ENCODE results near the gene ZCCHC24. TPM values are rescaled to one million over a fixed set of nuclear protein-coding genes. Genes with fewer than 3 reads are reported as not detected.

ZCCHC24 gene
- total and polyA plus RNA-seq, 2 donors (not counting 3 experiments of a cell fraction or from before 2014, with no cell fraction given) = 5.2 to 8.4 TPM

- H3K27ac ChIP-seq (ENCODE audit: insufficient read depth, low read depth, low read length) = no peak overlapping the region
- H4K20me1 ChIP-seq (replicated peaks; ENCODE audit: control insufficient read depth, extremely low read depth, insufficient read depth, low read length) = no peaks in the 10 kb centered on the region
- H3K4me3 ChIP-seq (replicated peaks in 1 of 3; ENCODE audit: insufficient read depth in 1 of 3, low read depth in 1 of 3, low read length in 3 of 3) = no peak overlapping the region
- no peaks in the 10 kb centered on the region for H3K4me1 ChIP-seq (ENCODE audit: control insufficient read depth, extremely low read depth, insufficient read depth, low read length)
- peaks cover 3 to 6% of the 10 kb centered on the region in 2 experiments for H3K27me3 ChIP-seq (ENCODE audit: control insufficient read depth in 2 of 2, insufficient read depth in 2 of 2, low read length in 2 of 2)
- FAIRE-seq = no peak
- TF ChIP-seq JUN (IDR thresholded peaks at IDR 0.05; ENCODE audit: borderline replicate concordance, insufficient read depth, insufficient read length, low read depth) (no peak), MAX (IDR thresholded peaks at IDR 0.05; ENCODE audit: insufficient read depth, insufficient read length) (no peak), FOS (IDR thresholded peaks at IDR 0.05; ENCODE audit: borderline replicate concordance, insufficient read depth, low read length) (no peak)
- intact Hi-C loops (cut with micrococcal nuclease) = no loop called here
- no peaks in the 10 kb centered on the region for H3K9me1 ChIP-seq (replicated peaks; ENCODE audit: control insufficient read depth, extremely low read depth, insufficient read depth, low read length)
- H3K9me3 ChIP-seq (replicated peaks; ENCODE audit: control insufficient read depth, insufficient read depth, low read length) = no peaks in the 10 kb centered on the region
- no TSS peak for BruUV-seq (replicated peaks)
- no peak for DNase-seq (ENCODE audit: low read depth, low spot score)
- dilution Hi-C loops (cut with MboI; ENCODE audit: extremely low pct_ligation_motif_present, low sequenced_read_pairs) = no loop called here
- H3K36me3 ChIP-seq (ENCODE audit: control insufficient read depth in 2 of 2, extremely low read depth in 1 of 2, insufficient read depth in 2 of 2, low read length in 2 of 2) = no peaks in the 10 kb centered on the region
- H3K9ac ChIP-seq (replicated peaks; ENCODE audit: extremely low read depth, insufficient read depth, low read length) = no peak overlapping the region
- H3K79me2 ChIP-seq (ENCODE audit: control insufficient read depth, insufficient read depth, low read length) = no peaks in the 10 kb centered on the region
- H3K4me2 ChIP-seq (ENCODE audit: insufficient read depth, low read length) = no peak overlapping the region
- ChIA-PET POLR2A (no interaction called here), CTCF (interaction anchor here (0.8 to 10.8 kb wide), 17 partner anchors 9 to 195 kb away, joined by 3 to 252 read pairs (median 5); partner anchors contain the start of gene ZCCHC24)
- no peak overlapping the region for H2AFZ ChIP-seq (ENCODE audit: low read depth, low read length)
These were observed 42.9 kb upstream of the ZCCHC24 start for GRCh38 chr10:79488336-79488735.

GRCh38 chr10:79487296-79488194, 42.1 kb upstream of the ZCCHC24 start:
- Histone ChIP-seq H3K9me1 (replicated peaks; ENCODE audit: control insufficient read depth, extremely low read depth, insufficient read depth, low read length) (no peaks in the 10 kb centered on the region), H3K9ac (replicated peaks; ENCODE audit: extremely low read depth, insufficient read depth, low read length) (no peak overlapping the region), H4K20me1 (replicated peaks; ENCODE audit: control insufficient read depth, extremely low read depth, insufficient read depth, low read length) (no peaks in the 10 kb centered on the region), H3K79me2 (ENCODE audit: control insufficient read depth, insufficient read depth, low read length) (no peaks in the 10 kb centered on the region), H3K36me3 (ENCODE audit: control insufficient read depth in 2 of 2, extremely low read depth in 1 of 2, insufficient read depth in 2 of 2, low read length in 2 of 2) (no peaks in the 10 kb centered on the region), H3K9me3 (replicated peaks; ENCODE audit: control insufficient read depth, insufficient read depth, low read length) (no peaks in the 10 kb centered on the region), H2AFZ (ENCODE audit: low read depth, low read length) (no peak overlapping the region), H3K27me3 (ENCODE audit: control insufficient read depth in 2 of 2, insufficient read depth in 2 of 2, low read length in 2 of 2) (peaks cover 3 to 6% of the 10 kb centered on the region in 2 experiments), H3K27ac (ENCODE audit: insufficient read depth, low read depth, low read length) (no peak overlapping the region), H3K4me2 (ENCODE audit: insufficient read depth, low read length) (no peak overlapping the region), H3K4me3 (replicated peaks in 1 of 3; ENCODE audit: insufficient read depth in 1 of 3, low read depth in 1 of 3, low read length in 3 of 3) (no peak overlapping the region), H3K4me1 (ENCODE audit: control insufficient read depth, extremely low read depth, insufficient read depth, low read length) (no peaks in the 10 kb centered on the region)
- no peak for TF ChIP-seq EZH2 (IDR thresholded peaks at IDR 0.05; ENCODE audit: borderline replicate concordance, low read depth, low read length, severe bottlenecking)
- peak; percentile 60 to 86 for TF ChIP-seq CTCF (IDR thresholded peaks at IDR 0.05; ENCODE audit: extremely low read depth in 1 of 2, insufficient read depth in 1 of 2, low read depth in 1 of 2, low read length in 2 of 2)
- intact Hi-C loops (cut with micrococcal nuclease) (loop anchor here (1.0 kb wide), 2 partner anchors 87 to 113 kb away; no protein-coding TSS in a partner anchor), dilution Hi-C loops (cut with MboI; ENCODE audit: extremely low pct_ligation_motif_present, low sequenced_read_pairs) (no loop called here)
- CTCF ChIA-PET = interaction anchor here (0.8 to 10.8 kb wide), 16 partner anchors 9 to 195 kb away, joined by 3 to 252 read pairs (median 5); partner anchors contain the start of gene ZCCHC24
- BruUV-seq (replicated peaks) = no TSS peak
- peak; percentile 50 for DNase-seq (ENCODE audit: low read depth, low spot score)
- FAIRE-seq = peak; percentile 80
- POLR2A ChIA-PET = no interaction called here

All from endothelial cell of umbilical vein (primary cell).